Spleen (tissue), 11 donors: ENCODE measurements around the gene SLC7A4. TPM values are rescaled to one million over a fixed set of nuclear protein-coding genes. Genes with fewer than 3 reads are reported as not detected.
A peak's percentile ranks its signal among the peaks of the same experiment; 100 is the strongest.

Experiments
- DNase-seq: peaks from one replicate; pipeline ENCODE4 v3.0.0-alpha.2; 2020
- H3K27ac ChIP-seq, 8 donors: fragments of 200-600 bp; sonication (generic) in 7 of 8; 1 replicate in 4 of 8; 2 replicates in 4 of 8; pipeline versions ENCODE4 v1.5.0 to v1.8.0; 2016 to 2021; ENCODE audit warnings: inconsistent platforms in 4 of 8, mild to moderate bottlenecking in 4 of 8, moderate library complexity in 1 of 8
- H3K27me3 ChIP-seq, 7 donors: fragments of 200-600 bp; sonication (generic) in 6 of 7; replicated peaks in 1 of 7; 1 replicate in 4 of 7; 2 replicates in 3 of 7; pipeline versions ENCODE4 v1.5.0 to v1.8.0; 2016 to 2021; ENCODE audit warnings: inconsistent platforms in 3 of 7, mild to moderate bottlenecking in 1 of 7
- H3K36me3 ChIP-seq, 6 donors: fragments of 200-600 bp; sonication (generic) in 5 of 6; 1 replicate in 4 of 6; 2 replicates in 2 of 6; pipeline versions ENCODE4 v1.5.0 to v1.8.0; 2016 to 2021; ENCODE audit warnings: inconsistent platforms in 2 of 6
- H3K4me1 ChIP-seq, 6 donors: fragments of 200-600 bp; sonication (generic) in 5 of 6; 1 replicate in 3 of 6; 2 replicates in 3 of 6; pipeline versions ENCODE4 v1.5.0 to v1.8.0; 2016 to 2021; ENCODE audit warnings: inconsistent platforms in 3 of 6
- H3K4me3 ChIP-seq, 8 donors: fragments of 200-600 bp; sonication (generic) in 7 of 8; 1 replicate in 4 of 8; 2 replicates in 4 of 8; pipeline versions ENCODE4 v1.5.0 to v1.8.0; 2016 to 2021; ENCODE audit warnings: inconsistent platforms in 4 of 8, mild to moderate bottlenecking in 4 of 8, moderate library complexity in 2 of 8
- H3K9me3 ChIP-seq, 8 donors: fragments of 200-600 bp; sonication (generic) in 7 of 8; 1 replicate in 4 of 8; 2 replicates in 4 of 8; pipeline versions ENCODE4 v1.5.0 to v1.8.0; 2016 to 2021; ENCODE audit warnings: inconsistent platforms in 4 of 8
- CTCF ChIP-seq, 11 experiments: fragments of 200-600 bp in 7 of 11; fragments of 450-650 bp in 4 of 11; sonication (generic) in 4 of 11; IDR thresholded peaks in 8 of 11; conservative IDR thresholded peaks in 3 of 11; 1 replicate in 7 of 11; 2 replicates in 4 of 11; pipeline versions ENCODE4 v1.4.0 to v1.8.0; 2016 to 2021; ENCODE audit warnings: antibody characterized with exemption in 11 of 11, inconsistent platforms in 4 of 11, mild to moderate bottlenecking in 1 of 11
- POLR2A ChIP-seq, 3 donors: fragments of 450-650 bp; IDR thresholded peaks; one replicate each; pipeline ENCODE4 v1.5.1; 2017; ENCODE audit warnings: antibody characterized with exemption in 3 of 3, mild to moderate bottlenecking in 1 of 3
- POLR2AphosphoS5 ChIP-seq, 3 donors: sonication (generic); formaldehyde crosslinking; IDR thresholded peaks; one replicate each; pipeline ENCODE4 v1.5.1; 2017; ENCODE audit warnings: antibody characterized with exemption in 3 of 3
- WGBS, 5 donors: extraction: QIAGEN DNeasy Blood & Tissue Kit in 3 of 5; methylation state at CpG; one replicate each; pipeline versions ENCODE4 v1.1.5 to v1.1.7; 2013 to 2018; 5-methylcytosine and 5-hydroxymethylcytosine counted together
- intact Hi-C: fragments of 100-400 bp; cut with DNase I; formaldehyde crosslinking; loops from one replicate; pipeline ENCODE4 v1.15.0; 2023; ENCODE audit warnings: low total_unique reads
- polyA plus RNA-seq, 3 donors: library from polyadenylated mRNA; stranded (reverse); fragments of 200-250 nt; gene quantifications; one replicate each; pipeline ENCODE4 v1.2.1, GENCODE V29; 2013
- total RNA-seq, 7 donors: library from RNA; depleted of rRNA in 3 of 7; stranded (reverse); fragments of >200 nt in 3 of 7; fragmentation: NEBNext Ultra II Directional in 4 of 7; extraction: Animal tissue kit (Norgen Biotek cat#: 25700) in 4 of 7; gene quantifications; one replicate each; pipeline versions ENCODE4 v1.1.0 to v1.2.1, GENCODE V29; 2016 to 2021
- donor health status: healthy with polysubstance abuse.
- donor health status: DM: no; HTN: no; CAD: no; lungs with moderate emphysema.
- donor health status: DM: no; HTN: no; CAD: no.
- donor health status: Bipolar disorder and iron deficiency.
- donor health status: healthy.
- donor health status: DM: no; HTN: no; CAD: no.
- donor health status: DM: yes; HTN: yes; CAD: no.

SLC7A4 gene
- total and polyA plus RNA-seq, 10 donors, result 0.11 to 0.95 (median 0.29) TPM; not detected in 3

DNA sequence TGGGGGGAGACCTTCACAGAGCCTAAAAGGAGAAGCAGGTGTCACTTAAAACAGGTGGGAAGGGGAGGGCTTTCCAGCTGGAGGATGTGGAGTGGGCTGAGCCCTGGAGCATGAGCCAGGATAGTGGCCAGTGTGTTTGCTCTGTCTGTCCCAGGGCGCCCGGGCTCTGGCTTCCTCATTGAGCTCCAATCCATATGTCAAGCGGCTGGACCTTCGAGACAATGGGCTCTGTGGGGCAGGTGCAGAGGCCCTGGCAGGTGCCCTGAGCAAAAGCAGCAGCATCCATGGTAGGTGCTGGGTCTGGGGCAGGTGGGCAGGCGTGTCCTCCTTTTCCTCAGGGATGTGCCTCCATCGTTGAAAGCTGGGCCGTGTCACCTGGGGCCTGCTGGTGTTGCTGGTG lies 15.4 kb upstream of the SLC7A4 start:
- WGBS, 5 donors, result 78 to 92% (median 84%) methylated on average over 4 to 7 of the region's 7 CpGs

GRCh38 chr22:21047035-21047661 lies 14.8 kb upstream of the SLC7A4 start:
- H3K27me3 ChIP-seq, result peaks cover 0 to 37% (median 0%) of the 10 kb centered on the region in 7 donors
- 90 to 93% (median 92%) methylated on average over 11 to 14 of the region's 14 CpGs for WGBS, 5 donors
- DNase-seq, result peak; percentile 41

More for the DNA sequence above, 15.4 kb upstream of the SLC7A4 start:
- intact Hi-C loops, result no loop called here
- Histone ChIP-seq H3K4me3 (no peak overlapping the region), H3K27me3 (peaks cover 0 to 36% (median 0%) of the 10 kb centered on the region in 7 donors), H3K9me3 (no peaks in the 10 kb centered on the region), H3K27ac (no peak overlapping the region), H3K36me3 (no peaks in the 10 kb centered on the region), H3K4me1 (peaks cover 11 to 34% (median 29%) of the 10 kb centered on the region in 6 donors)
- TF ChIP-seq POLR2AphosphoS5 (IDR thresholded peaks at IDR 0.05) (no peak), POLR2A (IDR thresholded peaks at IDR 0.05) (no peak), CTCF (IDR thresholded peaks at IDR 0.05 in 8 of 11, conservative IDR thresholded peaks at IDR 0.05 in 3 of 11) (no peak)
- DNase-seq, result peak; percentile 64

DNA sequence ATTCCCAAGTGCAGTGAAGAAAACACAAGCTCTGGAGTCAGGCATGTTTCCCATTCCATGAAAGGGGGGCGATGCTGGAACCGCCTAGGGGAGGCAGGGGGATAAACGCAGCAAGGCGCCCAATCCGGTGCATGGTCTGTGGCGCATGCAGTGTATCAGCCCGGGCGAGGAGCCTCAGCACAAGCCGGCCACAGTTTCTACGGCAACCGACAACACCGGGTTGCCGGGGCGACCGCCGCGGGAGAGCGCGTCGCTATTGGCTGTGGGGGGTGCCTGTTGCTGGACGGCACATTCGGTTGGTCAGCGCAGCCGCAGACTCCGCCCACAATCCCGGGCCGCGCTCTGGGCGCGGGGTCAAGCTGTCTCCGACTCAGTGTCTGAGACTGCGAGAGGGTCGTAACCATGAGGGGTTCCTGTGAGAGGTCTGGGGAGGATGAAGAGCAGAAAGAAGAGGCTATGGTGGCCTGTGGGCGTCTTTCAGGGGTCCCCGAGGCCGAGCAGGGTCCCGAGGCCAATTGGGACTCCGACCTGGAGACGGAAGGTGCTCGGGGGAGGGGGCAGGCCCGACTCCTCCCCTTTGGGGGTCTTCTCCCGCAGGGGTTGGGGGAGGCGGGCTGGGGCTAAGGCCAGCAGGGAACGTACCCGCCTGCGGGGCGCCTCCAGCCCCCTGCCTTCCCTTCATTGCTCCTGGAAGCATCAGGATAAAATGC lies 13.4 kb upstream of the SLC7A4 start, which contains the start of gene LRRC74B:
TSS of gene LRRC74B (plus strand) at position 362 of the 710 bp plus-strand sequence. CDS start at position 403, 41 bp downstream.
- peak; percentile 92 for DNase-seq
- H3K4me1 ChIP-seq, result peaks cover 11 to 34% (median 29%) of the 10 kb centered on the region in 6 donors
- TF ChIP-seq POLR2AphosphoS5 (IDR thresholded peaks at IDR 0.05) (peak in 2 of 3 donors; percentile 34 to 53), POLR2A (IDR thresholded peaks at IDR 0.05) (no peak), CTCF (IDR thresholded peaks at IDR 0.05 in 8 of 11, conservative IDR thresholded peaks at IDR 0.05 in 3 of 11) (no peak)
- peaks cover 0 to 37% (median 0%) of the 10 kb centered on the region in 7 donors for H3K27me3 ChIP-seq
- 8 to 16% (median 11%) methylated on average over 30 to 47 of the region's 47 CpGs for WGBS, 5 donors
- peak within 1 kb of the TSS in 5 of 8 donors; percentile 20 to 79 (median 62) for H3K27ac ChIP-seq
- intact Hi-C loops, result no loop called here
- peak within 1 kb of the TSS; percentile 12 to 55 (median 20) for H3K4me3 ChIP-seq
- no peaks in the 10 kb centered on the region for H3K36me3 ChIP-seq
- H3K9me3 ChIP-seq, result no peaks in the 10 kb centered on the region

More at GRCh38 chr22:21047035-21047661, 14.8 kb upstream of the SLC7A4 start:
- Histone ChIP-seq H3K4me3 (no peak overlapping the region), H3K4me1 (peaks cover 11 to 34% (median 29%) of the 10 kb centered on the region in 6 donors), H3K9me3 (no peaks in the 10 kb centered on the region), H3K36me3 (no peaks in the 10 kb centered on the region), H3K27ac (no peak overlapping the region)
- intact Hi-C loops, result no loop called here
- no peak for TF ChIP-seq CTCF (IDR thresholded peaks at IDR 0.05 in 8 of 11, conservative IDR thresholded peaks at IDR 0.05 in 3 of 11)
- TF ChIP-seq POLR2AphosphoS5 (IDR thresholded peaks at IDR 0.05), result no peak
- TF ChIP-seq POLR2A (IDR thresholded peaks at IDR 0.05), result no peak
